GM19043 (cell line): Measurements from ENCODE around the gene GJA10.
A peak's percentile ranks its signal among the peaks of the same experiment; 100 is the strongest.
"Not testable (repeated sequence)": the region's sequence is repeated elsewhere in the genome, so short reads cannot be mapped to it uniquely, and the experiment has no call there.

ENCODE experiments used
- ATAC-seq: cut with Tn5 transposase; IDR thresholded peaks from one replicate; pipeline ENCODE4 v1.9.1; 2021; ENCODE audit warnings: low read depth; ENCODE audit not compliant: unreplicated experiment

The GJA10 gene

GRCh38 chr6:89894169-89894568 lies at the start of gene GJA10:
Gene GJA10 (plus strand): TSS chr6:89894469. CDS start chr6:89894469, 0 bp downstream.
- no peak for ATAC-seq

GRCh38 chr6:89847513-89847912 lies 46.8 kb upstream of the GJA10 start:
- not testable (repeated sequence) for ATAC-seq

- no peak for ATAC-seq
These were observed 41.2 kb upstream of the GJA10 start for GRCh38 chr6:89853068-89853467.

- no peak for ATAC-seq
These were observed 36.2 kb upstream of the GJA10 start for GRCh38 chr6:89858041-89858440.

GRCh38 chr6:89859744-89860143 lies 34.5 kb upstream of the GJA10 start:
- ATAC-seq: peak; percentile 48

- ATAC-seq: peak; percentile 87
These were observed 32.0 kb upstream of the GJA10 start for GRCh38 chr6:89862273-89862672.

GRCh38 chr6:89862698-89863097 lies 31.6 kb upstream of the GJA10 start:
- no peak for ATAC-seq

GRCh38 chr6:89866024-89866678 lies 28.1 kb upstream of the GJA10 start:
- ATAC-seq: no peak

- ATAC-seq: no peak
These were observed 20.5 kb upstream of the GJA10 start for GRCh38 chr6:89873721-89874120.

- ATAC-seq: no peak
These were observed 19.8 kb upstream of the GJA10 start for GRCh38 chr6:89874438-89874837.

GRCh38 chr6:89886378-89887120 lies 7.7 kb upstream of the GJA10 start:
- no peak for ATAC-seq

GRCh38 chr6:89887452-89888137 lies 6.7 kb upstream of the GJA10 start:
- no peak for ATAC-seq

- ATAC-seq: no peak
These were observed 6.1 kb upstream of the GJA10 start for GRCh38 chr6:89888138-89888514.

GRCh38 chr6:89888871-89889270 lies 5.4 kb upstream of the GJA10 start:
- no peak for ATAC-seq

GRCh38 chr6:89890845-89891528 lies 3.3 kb upstream of the GJA10 start:
- not testable (repeated sequence) for ATAC-seq

- not testable (repeated sequence) for ATAC-seq
These were observed 1.7 kb upstream of the GJA10 start for GRCh38 chr6:89892577-89892976.

GRCh38 chr6:89895276-89895874 lies 1.1 kb downstream of the GJA10 start:
- ATAC-seq: no peak

GRCh38 chr6:89910001-89910901 lies 16.0 kb downstream of the GJA10 start:
- not testable (repeated sequence) for ATAC-seq

GRCh38 chr6:89910902-89911240 lies 16.6 kb downstream of the GJA10 start:
- no peak for ATAC-seq
